ENCODE data around the gene ELP4.

- no peak for TF ChIP-seq CTCF (IDR thresholded peaks at IDR 0.05)
- no peak for TF ChIP-seq POLR2A (IDR thresholded peaks at IDR 0.05)
Measured at GRCh38 chr11:31819621-31820437, 310.3 kb downstream of the ELP4 start.
